AG04449 (cell line): Measurements from ENCODE around the gene ZFR2.

Source experiments
- CTCF ChIA-PET: fragments of 350-600 bp; formaldehyde crosslinking; extraction: SDS; loops from one replicate; lab custom pipeline; 2021; ENCODE audit warnings: antibody characterized with exemption; lab: Yijun Ruan, JAX
- POLR2A ChIA-PET: fragments of 400-600, 350-600 bp; formaldehyde crosslinking; extraction: SDS; loops from one replicate; lab custom pipeline; 2020; ENCODE audit warnings: antibody characterized with exemption, inconsistent platforms; lab: Yijun Ruan, JAX
- DNase-seq: peaks from one replicate; pipeline ENCODE4 v3.0.0-alpha.2; 2010; ENCODE audit warnings: low read depth, low spot score
- H3K4me3 ChIP-seq: 2 replicates; pipeline ENCODE4 v1.5.1; 2011; ENCODE audit warnings: low read depth, mild to moderate bottlenecking, control low read depth, low read length
- CTCF ChIP-seq: IDR thresholded peaks from one replicate; pipeline ENCODE4 v1.5.1; 2011; ENCODE audit warnings: mild to moderate bottlenecking, moderate library complexity, low read length, control low read depth, inconsistent platforms; ENCODE audit not compliant: insufficient read depth; ENCODE audit errors: missing control alignments

Gene ZFR2

GRCh38 chr19:3793799-3794198 lies 75.0 kb downstream of the ZFR2 start:
- no peak for DNase-seq
- ChIA-PET POLR2A (no interaction called here), CTCF (interaction anchor here (0.9 kb wide), 1 partner anchor 75 kb away, joined by 3 read pairs; no protein-coding TSS in a partner anchor)
- H3K4me3 ChIP-seq, result no peak overlapping the region
- no peak for TF ChIP-seq CTCF

- no peak for DNase-seq
- CTCF ChIA-PET, result interaction anchor here (0.6 kb wide), 2 partner anchors 415 to 1235 kb away, joined by 3 read pairs; no protein-coding TSS in a partner anchor
- POLR2A ChIA-PET, result no interaction called here
- no peak for TF ChIP-seq CTCF
- H3K4me3 ChIP-seq, result no peak overlapping the region
Observed at GRCh38 chr19:3792114-3792513, 76.7 kb downstream of the ZFR2 start.

GRCh38 chr19:3790941-3791340 lies 77.9 kb downstream of the ZFR2 start:
- TF ChIP-seq CTCF, result no peak

GRCh38 chr19:3790209-3790734 lies 78.6 kb downstream of the ZFR2 start:
- CTCF ChIA-PET, result no interaction called here
- H3K4me3 ChIP-seq, result no peak overlapping the region
- POLR2A ChIA-PET, result no interaction called here
- no peak for DNase-seq
- TF ChIP-seq CTCF, result no peak

More at GRCh38 chr19:3790941-3791340, 77.9 kb downstream of the ZFR2 start:
- H3K4me3 ChIP-seq, result no peak overlapping the region
- POLR2A ChIA-PET, result no interaction called here
- CTCF ChIA-PET, result no interaction called here
- DNase-seq, result no peak

- no peak overlapping the region for H3K4me3 ChIP-seq
- no peak for TF ChIP-seq CTCF
- DNase-seq, result no peak
- POLR2A ChIA-PET, result no interaction called here
- CTCF ChIA-PET, result no interaction called here
Observed at GRCh38 chr19:3788996-3789778, 79.7 kb downstream of the ZFR2 start.
